Muscle of leg (tissue), 11 donors: ENCODE results near the gene SLC35B2. TPM values are rescaled to one million over a fixed set of nuclear protein-coding genes. Genes with fewer than 3 reads are reported as not detected.

ENCODE experiments used
- DNase-seq: peaks from one replicate; pipeline ENCODE4 v3.0.0; 2013
- H3K27ac ChIP-seq: one replicate; pipeline ENCODE4 v1.5.1; 2013; ENCODE audit warnings: mild to moderate bottlenecking, low read length, control low read depth
- H3K27me3 ChIP-seq: one replicate; pipeline ENCODE4 v1.6.1; 2013; ENCODE audit warnings: low read length; ENCODE audit not compliant: control insufficient read depth, insufficient read depth
- H3K36me3 ChIP-seq: one replicate; pipeline ENCODE4 v1.6.1; 2013; ENCODE audit warnings: low read length; ENCODE audit not compliant: control insufficient read depth, insufficient read depth
- H3K4me1 ChIP-seq: one replicate; pipeline ENCODE4 v1.6.1; 2013; ENCODE audit warnings: low read length; ENCODE audit not compliant: control insufficient read depth, insufficient read depth
- H3K4me3 ChIP-seq: one replicate; pipeline ENCODE4 v1.5.1; 2013; ENCODE audit warnings: low read length, control low read depth
- H3K9me3 ChIP-seq: replicated peaks from 2 replicates; pipeline ENCODE4 v1.6.1; 2013; ENCODE audit warnings: low read depth, low read length; ENCODE audit not compliant: control insufficient read depth
- WGBS: methylation state at CpG from one replicate; pipeline ENCODE4 v1.1.5; 2013; ENCODE audit warnings: missing lambda C conversion rate; ENCODE audit not compliant: insufficient coverage; 5-methylcytosine and 5-hydroxymethylcytosine counted together
- polyA plus RNA-seq, 8 donors: library from polyadenylated mRNA; unstranded; fragments of 120-200 nt; gene quantifications; one replicate each; pipeline versions ENCODE4 v1.2.1 to v1.2.3, GENCODE V29; 2013; ENCODE audit warnings: inconsistent platforms in 1 of 8, low replicate concordance in 1 of 8; ENCODE audit not compliant: insufficient read length in 8 of 8, insufficient read depth in 1 of 8
- total RNA-seq: library from RNA; stranded (reverse); fragments of 120-200 nt; gene quantifications from one replicate; pipeline ENCODE4 v1.2.4, GENCODE V29; 2013

Gene SLC35B2
- total and polyA plus RNA-seq, 9 donors: 27.6 to 42.4 (median 34.8) TPM

- Histone ChIP-seq H3K4me1 (peaks cover 2% of the 10 kb centered on the region), H3K4me3 (no peak overlapping the region), H3K9me3 (no peaks in the 10 kb centered on the region), H3K27me3 (peaks cover 28% of the 10 kb centered on the region), H3K36me3 (no peaks in the 10 kb centered on the region), H3K27ac (no peak overlapping the region)
- WGBS: 0% methylated on average over 1 of the region's 2 CpGs
- DNase-seq: no peak
These were observed 29.4 kb upstream of the SLC35B2 start for GRCh38 chr6:44286747-44287146.

DNA sequence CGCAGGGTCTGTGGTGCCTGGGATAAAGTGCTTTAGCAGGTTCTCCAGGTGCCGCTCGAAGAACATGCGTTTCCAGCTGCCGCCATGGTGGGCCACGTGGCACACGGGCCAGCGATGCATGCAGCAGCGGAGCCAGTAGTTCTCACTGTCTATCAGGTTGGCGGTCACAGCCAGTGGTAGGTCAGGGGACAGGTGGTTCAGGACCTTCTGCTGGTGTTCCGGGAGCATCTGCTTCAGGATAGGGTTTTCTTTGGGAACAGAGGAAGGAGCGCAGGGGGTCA lies 28.9 kb upstream of the SLC35B2 start:
- Histone ChIP-seq H3K9me3 (no peaks in the 10 kb centered on the region), H3K4me3 (no peak overlapping the region), H3K27ac (no peak overlapping the region), H3K27me3 (peaks cover 24% of the 10 kb centered on the region), H3K4me1 (no peaks in the 10 kb centered on the region), H3K36me3 (no peaks in the 10 kb centered on the region)
- 85% methylated on average over 12 of the region's 12 CpGs for WGBS
- DNase-seq: no peak

- H3K4me1 ChIP-seq: no peaks in the 10 kb centered on the region
- DNase-seq: no peak
- WGBS: 74% methylated on average over 23 of the region's 25 CpGs
- no peaks in the 10 kb centered on the region for H3K36me3 ChIP-seq
- H3K27ac ChIP-seq: no peak overlapping the region
- H3K27me3 ChIP-seq: peaks cover 23% of the 10 kb centered on the region
- no peaks in the 10 kb centered on the region for H3K9me3 ChIP-seq
- no peak overlapping the region for H3K4me3 ChIP-seq
These were observed 28.4 kb upstream of the SLC35B2 start for GRCh38 chr6:44285552-44286284.

DNA sequence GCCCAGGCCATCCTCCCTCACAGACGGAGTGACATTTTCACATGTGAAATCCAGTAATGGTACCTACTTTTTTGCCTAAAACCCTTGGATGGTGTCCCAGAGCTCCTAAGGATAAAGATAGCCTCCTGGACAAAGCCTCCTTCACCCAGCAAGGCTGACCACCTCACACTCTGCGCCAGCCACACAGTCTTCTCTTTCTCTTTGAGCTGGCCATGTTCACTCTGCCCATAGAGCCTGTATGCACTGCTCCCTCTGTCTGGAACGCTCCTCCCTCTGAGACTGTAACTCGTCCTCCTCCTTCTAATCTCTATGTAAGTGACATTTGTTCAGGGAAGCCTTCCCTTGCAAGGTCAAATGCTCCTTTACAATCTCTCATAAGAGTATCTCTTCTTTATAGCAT lies 27.5 kb upstream of the SLC35B2 start:
- WGBS: 43% methylated on average over 2 of the region's 4 CpGs
- H3K4me1 ChIP-seq: no peaks in the 10 kb centered on the region
- no peak for DNase-seq

DNA sequence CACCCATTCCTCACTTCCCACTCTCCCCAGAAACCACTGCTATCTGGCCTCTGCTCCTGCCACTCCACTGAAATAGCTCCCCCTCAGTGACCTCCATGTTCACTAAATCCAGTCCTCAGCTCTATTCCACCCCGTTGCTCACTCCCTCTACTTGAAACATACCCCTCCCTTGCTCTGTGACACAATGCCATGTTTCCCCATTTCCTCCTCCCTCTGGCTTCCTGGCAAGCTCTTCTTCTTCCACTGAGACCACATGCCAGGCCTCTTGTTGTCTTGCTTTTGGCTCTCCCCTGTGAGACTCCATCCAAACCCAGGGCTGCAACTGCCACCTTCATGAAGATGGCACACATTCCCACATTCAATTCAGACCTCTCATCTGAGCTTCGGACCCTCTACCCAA lies 26.8 kb upstream of the SLC35B2 start:
- H3K27me3 ChIP-seq: peaks cover 21% of the 10 kb centered on the region
- H3K4me1 ChIP-seq: no peaks in the 10 kb centered on the region
- 62% methylated on average over 2 of the region's 2 CpGs for WGBS
- DNase-seq: no peak
- H3K27ac ChIP-seq: no peak overlapping the region
- H3K9me3 ChIP-seq: no peaks in the 10 kb centered on the region
- no peak overlapping the region for H3K4me3 ChIP-seq
- H3K36me3 ChIP-seq: no peaks in the 10 kb centered on the region

More for the DNA sequence above, 27.5 kb upstream of the SLC35B2 start:
- Histone ChIP-seq H3K36me3 (no peaks in the 10 kb centered on the region), H3K4me3 (no peak overlapping the region), H3K27ac (no peak overlapping the region), H3K9me3 (no peaks in the 10 kb centered on the region), H3K27me3 (peaks cover 22% of the 10 kb centered on the region)

DNA sequence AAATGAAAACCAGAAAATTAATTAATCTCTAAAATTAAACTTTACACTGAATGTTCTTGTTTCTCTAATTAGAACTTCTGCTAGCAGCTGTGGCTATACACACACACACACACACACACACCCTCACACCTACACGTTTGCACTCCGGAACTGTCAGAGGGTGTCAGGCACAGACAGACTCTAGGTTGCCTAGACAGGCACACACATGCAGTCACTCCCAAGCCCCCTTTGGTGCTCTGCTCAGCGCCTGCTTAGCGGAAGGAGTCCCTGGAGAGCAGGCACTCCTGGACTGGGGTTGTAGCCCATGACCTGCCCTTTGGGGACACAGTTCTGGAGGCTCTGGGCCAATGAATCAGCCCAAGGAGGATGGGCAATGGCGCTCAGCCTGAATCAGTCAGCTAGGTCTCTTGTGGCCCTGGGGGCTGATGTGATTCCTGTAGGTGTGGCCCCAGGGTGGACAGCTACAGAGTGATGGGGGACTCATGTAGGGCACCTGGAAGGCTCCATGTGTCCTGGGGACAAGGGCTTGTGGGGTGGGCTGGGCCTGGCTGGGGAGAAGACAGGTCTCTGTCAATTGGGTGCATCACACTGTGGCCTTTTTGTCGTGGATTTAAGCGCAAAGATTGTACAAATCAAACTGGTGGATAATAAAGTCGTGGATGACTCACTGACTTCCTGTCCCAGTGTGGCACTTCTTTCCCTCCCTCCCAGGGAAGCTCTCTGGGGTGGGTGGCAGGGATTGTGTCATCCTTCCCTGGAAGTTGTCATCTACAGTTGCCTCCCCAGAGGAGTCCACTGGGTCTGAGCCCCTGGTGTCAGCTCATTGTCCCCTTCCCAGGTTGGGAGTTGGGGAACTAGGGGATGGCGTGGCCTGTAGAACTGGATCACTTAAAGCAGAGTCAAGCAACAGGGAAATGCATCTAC lies 21.7 kb upstream of the SLC35B2 start:
- H3K4me3 ChIP-seq: no peak overlapping the region
- H3K27ac ChIP-seq: no peak overlapping the region
- WGBS: 34% methylated on average over 4 of the region's 9 CpGs
- H3K9me3 ChIP-seq: no peaks in the 10 kb centered on the region
- H3K27me3 ChIP-seq: peaks cover 50% of the 10 kb centered on the region
- no peaks in the 10 kb centered on the region for H3K36me3 ChIP-seq
- no peak for DNase-seq
- H3K4me1 ChIP-seq: peaks cover 9% of the 10 kb centered on the region

DNA sequence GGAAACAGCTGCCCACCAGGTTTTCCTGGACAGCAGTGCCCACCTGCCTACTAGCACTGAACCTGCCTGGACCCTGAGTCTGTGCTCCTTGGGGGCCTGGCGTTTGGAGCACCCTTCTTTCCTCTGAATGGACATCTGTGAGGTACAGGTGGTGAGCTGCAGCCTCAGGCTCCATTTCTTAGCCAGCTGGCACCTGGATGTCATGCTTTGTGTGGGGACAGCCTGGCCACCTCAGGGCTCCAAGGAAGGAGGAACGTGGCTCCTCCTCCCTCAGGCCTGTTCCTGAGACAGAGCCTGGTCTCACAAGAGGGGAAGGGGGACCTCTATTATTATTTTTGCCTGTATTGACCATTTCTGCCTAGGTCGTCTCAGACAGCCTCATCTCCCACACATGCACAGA lies 21.0 kb upstream of the SLC35B2 start:
- DNase-seq: no peak
- Histone ChIP-seq H3K4me1 (peaks cover 9% of the 10 kb centered on the region), H3K9me3 (no peaks in the 10 kb centered on the region), H3K4me3 (no peak overlapping the region), H3K36me3 (no peaks in the 10 kb centered on the region), H3K27me3 (peaks cover 55% of the 10 kb centered on the region), H3K27ac (no peak overlapping the region)
- no CpG with 5 or more reads among the region's 3 CpGs for WGBS

DNA sequence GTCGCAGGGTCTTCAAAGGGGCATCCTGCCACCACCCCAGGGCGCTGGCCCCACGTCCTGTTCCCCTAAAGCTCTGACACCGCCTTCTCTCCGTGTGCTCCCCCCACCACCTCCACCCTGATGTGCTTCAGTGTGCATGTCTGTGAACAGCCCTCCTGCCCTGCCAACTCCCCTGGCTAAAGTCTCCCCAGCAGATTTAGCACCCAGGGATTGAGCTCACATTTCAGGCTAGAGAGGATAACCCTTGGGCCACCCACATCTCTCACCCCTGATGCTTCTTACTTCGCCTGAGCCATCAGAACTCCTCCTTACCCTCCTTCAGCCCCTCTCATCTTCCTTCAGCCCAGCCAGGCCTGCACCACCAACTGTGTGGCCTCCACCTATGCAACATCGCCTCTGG lies 20.4 kb upstream of the SLC35B2 start:
- WGBS: 62% methylated on average over 6 of the region's 7 CpGs
- H3K4me1 ChIP-seq: peaks cover 9% of the 10 kb centered on the region
- no peaks in the 10 kb centered on the region for H3K36me3 ChIP-seq
- H3K27me3 ChIP-seq: peaks cover 61% of the 10 kb centered on the region
- no peak overlapping the region for H3K4me3 ChIP-seq
- no peaks in the 10 kb centered on the region for H3K9me3 ChIP-seq
- no peak for DNase-seq
- H3K27ac ChIP-seq: no peak overlapping the region

- H3K4me3 ChIP-seq: no peak overlapping the region
- H3K9me3 ChIP-seq: no peaks in the 10 kb centered on the region
- H3K4me1 ChIP-seq: peaks cover 9% of the 10 kb centered on the region
- 61% methylated on average over 10 of the region's 23 CpGs for WGBS
- no peak overlapping the region for H3K27ac ChIP-seq
- no peak for DNase-seq
- H3K36me3 ChIP-seq: no peaks in the 10 kb centered on the region
- peaks cover 69% of the 10 kb centered on the region for H3K27me3 ChIP-seq
These were observed 19.6 kb upstream of the SLC35B2 start for GRCh38 chr6:44276667-44277640.
